Measurements from ENCODE around the gene OGT.

Gene OGT

GRCh38 chrX:71532753-71533425 is at the start of gene OGT:
TSS of gene OGT (plus strand) at chrX:71533104. CDS start at chrX:71533300, 196 bp downstream.
- Histone ChIP-seq H3K9me2 (replicated peaks; ENCODE audit: control insufficient read depth, low read length) (no peaks in the 10 kb centered on the region), H3K36me3 (ENCODE audit: control insufficient read depth, low read length) (peaks cover 42% of the 10 kb centered on the region), H4K20me1 (ENCODE audit: control insufficient read depth, insufficient read depth, low read depth, low read length) (peaks cover 10% of the 10 kb centered on the region; the same call in 1 of the 2 replicates), H3K4me2 (ENCODE audit: low read length) (peak within 1 kb of the TSS; percentile 89), H3K27ac (ENCODE audit: low read depth, low read length) (peak within 1 kb of the TSS; percentile 74), H3K4me1 (ENCODE audit: control insufficient read depth, low read length) (peaks cover 32% of the 10 kb centered on the region), H3F3A (ENCODE audit: control insufficient read depth, insufficient read depth) (no peaks in the 10 kb centered on the region), H3K79me2 (ENCODE audit: control insufficient read depth, low read length) (peaks cover 61% of the 10 kb centered on the region), H3K4me3 (ENCODE audit: low read length) (peak within 1 kb of the TSS; percentile 96), H3K27me3 (ENCODE audit: control insufficient read depth, low read length) (no peaks in the 10 kb centered on the region), H3K9me3 (ENCODE audit: control insufficient read depth, insufficient read depth, low read length) (no peaks in the 10 kb centered on the region)
- TF ChIP-seq EZH2phosphoT487 (IDR thresholded peaks at IDR 0.05; ENCODE audit: borderline replicate concordance, low read length): no peak
- TF ChIP-seq, protein P1, sequence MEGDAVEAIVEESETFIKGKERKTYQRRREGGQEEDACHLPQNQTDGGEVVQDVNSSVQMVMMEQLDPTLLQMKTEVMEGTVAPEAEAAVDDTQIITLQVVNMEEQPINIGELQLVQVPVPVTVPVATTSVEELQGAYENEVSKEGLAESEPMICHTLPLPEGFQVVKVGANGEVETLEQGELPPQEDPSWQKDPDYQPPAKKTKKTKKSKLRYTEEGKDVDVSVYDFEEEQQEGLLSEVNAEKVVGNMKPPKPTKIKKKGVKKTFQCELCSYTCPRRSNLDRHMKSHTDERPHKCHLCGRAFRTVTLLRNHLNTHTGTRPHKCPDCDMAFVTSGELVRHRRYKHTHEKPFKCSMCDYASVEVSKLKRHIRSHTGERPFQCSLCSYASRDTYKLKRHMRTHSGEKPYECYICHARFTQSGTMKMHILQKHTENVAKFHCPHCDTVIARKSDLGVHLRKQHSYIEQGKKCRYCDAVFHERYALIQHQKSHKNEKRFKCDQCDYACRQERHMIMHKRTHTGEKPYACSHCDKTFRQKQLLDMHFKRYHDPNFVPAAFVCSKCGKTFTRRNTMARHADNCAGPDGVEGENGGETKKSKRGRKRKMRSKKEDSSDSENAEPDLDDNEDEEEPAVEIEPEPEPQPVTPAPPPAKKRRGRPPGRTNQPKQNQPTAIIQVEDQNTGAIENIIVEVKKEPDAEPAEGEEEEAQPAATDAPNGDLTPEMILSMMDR (IDR thresholded peaks at IDR 0.05; ENCODE audit: low read depth, low read length, poor library complexity, severe bottlenecking): no peak

- Histone ChIP-seq H3K27me3 (ENCODE audit: control insufficient read depth, low read length) (peaks cover 9% of the 10 kb centered on the region), H3K9me2 (replicated peaks; ENCODE audit: control insufficient read depth, low read length) (no peaks in the 10 kb centered on the region), H3K27ac (ENCODE audit: low read depth, low read length) (no peak overlapping the region), H3K4me1 (ENCODE audit: control insufficient read depth, low read length) (peaks cover 12% of the 10 kb centered on the region), H3K79me2 (ENCODE audit: control insufficient read depth, low read length) (no peaks in the 10 kb centered on the region), H3K36me3 (ENCODE audit: control insufficient read depth, low read length) (no peaks in the 10 kb centered on the region), H3K4me3 (ENCODE audit: low read length) (no peak overlapping the region), H3K9me3 (ENCODE audit: control insufficient read depth, insufficient read depth, low read length) (no peaks in the 10 kb centered on the region), H3K4me2 (ENCODE audit: low read length) (no peak overlapping the region), H4K20me1 (ENCODE audit: control insufficient read depth, insufficient read depth, low read depth, low read length) (no peaks in the 10 kb centered on the region), H3F3A (ENCODE audit: control insufficient read depth, insufficient read depth) (no peaks in the 10 kb centered on the region)
- TF ChIP-seq EZH2phosphoT487 (IDR thresholded peaks at IDR 0.05; ENCODE audit: borderline replicate concordance, low read length): no peak
- TF ChIP-seq, protein P1 (IDR thresholded peaks at IDR 0.05; ENCODE audit: low read depth, low read length, poor library complexity, severe bottlenecking): no peak
Observed at GRCh38 chrX:71487814-71488213, 45.1 kb upstream of the OGT start.

DNA sequence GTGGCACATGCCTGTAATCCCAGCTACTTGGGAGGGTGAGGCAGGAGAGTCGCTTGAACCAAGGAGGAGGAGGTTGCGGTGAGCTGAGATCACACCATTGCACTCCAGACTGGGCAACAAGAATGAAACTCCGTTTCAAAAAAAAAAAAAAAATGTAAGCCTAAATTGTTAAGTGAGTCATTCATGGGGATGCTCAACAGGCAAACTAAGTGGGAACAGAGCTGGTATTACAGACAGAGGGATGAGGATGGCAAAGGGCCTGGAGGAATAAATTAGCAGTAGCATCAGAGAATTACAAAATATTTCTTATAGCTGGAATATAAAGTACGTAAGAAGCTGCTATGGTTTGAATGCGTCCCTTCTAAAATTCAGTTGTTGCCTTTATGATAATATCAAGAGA is 43.4 kb upstream of the OGT start:
- no peaks in the 10 kb centered on the region for H4K20me1 ChIP-seq (ENCODE audit: control insufficient read depth, insufficient read depth, low read depth, low read length)
- H3K9me3 ChIP-seq (ENCODE audit: control insufficient read depth, insufficient read depth, low read length): no peaks in the 10 kb centered on the region
- no peak overlapping the region for H3K27ac ChIP-seq (ENCODE audit: low read depth, low read length)
- H3K4me2 ChIP-seq (ENCODE audit: low read length): no peak overlapping the region
- no peaks in the 10 kb centered on the region for H3K9me2 ChIP-seq (replicated peaks; ENCODE audit: control insufficient read depth, low read length)
- no peaks in the 10 kb centered on the region for H3K36me3 ChIP-seq (ENCODE audit: control insufficient read depth, low read length)
- H3K79me2 ChIP-seq (ENCODE audit: control insufficient read depth, low read length): no peaks in the 10 kb centered on the region
- H3K27me3 ChIP-seq (ENCODE audit: control insufficient read depth, low read length): peaks cover 9% of the 10 kb centered on the region
- H3K4me1 ChIP-seq (ENCODE audit: control insufficient read depth, low read length): peaks cover 12% of the 10 kb centered on the region
- TF ChIP-seq EZH2phosphoT487 (IDR thresholded peaks at IDR 0.05; ENCODE audit: borderline replicate concordance, low read length): no peak
- TF ChIP-seq, protein P1 (IDR thresholded peaks at IDR 0.05; ENCODE audit: low read depth, low read length, poor library complexity, severe bottlenecking): no peak
- H3K4me3 ChIP-seq (ENCODE audit: low read length): no peak overlapping the region
- no peaks in the 10 kb centered on the region for H3F3A ChIP-seq (ENCODE audit: control insufficient read depth, insufficient read depth)

All from DOHH2 (cell line).